ENCODE results near the gene EMP2.
"Not testable (repeated sequence)": the region's sequence is repeated elsewhere in the genome, so short reads cannot be mapped to it uniquely, and the experiment has no call there.

EMP2 gene

GRCh38 chr16:10519297-10519696 lies 61.1 kb downstream of the EMP2 start:
- no peak for FAIRE-seq

DNA sequence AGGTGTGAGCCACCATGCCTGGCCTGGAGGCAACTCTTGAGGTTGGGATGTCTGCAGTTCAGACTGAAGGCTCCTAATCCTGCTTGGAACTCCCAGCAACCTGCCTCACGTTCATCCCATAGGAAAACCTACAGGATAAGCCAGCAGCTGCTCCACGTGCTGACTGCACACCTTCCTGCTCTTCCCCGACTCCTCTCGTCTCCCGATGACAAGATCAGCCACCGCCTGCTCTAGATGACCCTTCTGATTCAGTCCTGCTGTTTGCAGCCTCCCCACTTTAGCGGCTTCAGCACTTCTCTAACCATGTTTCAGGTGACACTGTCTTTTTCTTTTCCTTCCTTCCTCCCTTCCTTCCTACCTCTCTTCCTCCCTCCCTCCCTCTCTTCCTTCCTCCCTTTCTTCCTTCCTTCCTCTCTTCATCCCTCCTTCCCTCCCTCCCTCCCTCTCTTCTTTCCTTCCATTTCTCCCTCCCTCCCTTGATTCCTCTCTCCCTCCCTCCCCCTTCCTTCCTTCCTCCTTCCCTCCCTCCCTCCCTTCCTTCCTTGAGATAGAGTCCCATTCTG lies 61.8 kb downstream of the EMP2 start:
- FAIRE-seq = no peak

GRCh38 chr16:10517868-10518267 lies 62.5 kb downstream of the EMP2 start:
- no peak for FAIRE-seq

DNA sequence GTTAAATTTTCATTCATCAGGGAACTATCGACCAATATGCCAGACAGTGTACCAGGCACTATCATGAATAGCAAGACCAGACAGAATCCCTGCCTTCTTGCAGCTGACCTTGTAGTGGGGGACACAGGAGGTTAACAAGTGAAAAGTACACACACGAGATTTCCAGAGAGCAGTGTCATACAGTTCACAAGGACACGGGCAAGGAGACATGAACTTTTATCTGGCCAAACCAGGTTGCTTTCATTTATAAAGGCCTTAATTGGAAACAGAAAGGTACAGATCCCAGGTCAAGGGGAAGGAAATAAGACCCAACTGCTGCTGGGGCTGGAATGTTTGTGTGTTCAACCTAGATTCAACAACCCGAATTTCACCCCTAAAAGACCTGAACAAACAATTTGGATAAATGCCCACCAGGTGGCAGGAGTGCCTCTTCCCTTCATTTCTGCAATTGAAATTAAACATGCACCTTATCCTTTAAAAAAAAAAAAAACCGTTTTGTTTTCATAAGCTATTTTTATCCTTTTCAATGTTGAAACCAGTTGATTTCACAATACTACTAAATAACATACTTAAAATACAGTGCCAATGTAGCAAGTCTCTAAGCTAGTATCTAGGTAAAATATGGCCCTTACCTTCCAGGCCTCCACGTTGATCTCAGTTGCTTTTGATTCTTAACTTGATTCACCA lies 65.9 kb downstream of the EMP2 start:
- FAIRE-seq = peak; percentile 97

GRCh38 chr16:10511829-10512228 lies 68.6 kb downstream of the EMP2 start:
- no peak for FAIRE-seq

- no peak for FAIRE-seq
Observed at GRCh38 chr16:10510279-10510678, 70.1 kb downstream of the EMP2 start.

DNA sequence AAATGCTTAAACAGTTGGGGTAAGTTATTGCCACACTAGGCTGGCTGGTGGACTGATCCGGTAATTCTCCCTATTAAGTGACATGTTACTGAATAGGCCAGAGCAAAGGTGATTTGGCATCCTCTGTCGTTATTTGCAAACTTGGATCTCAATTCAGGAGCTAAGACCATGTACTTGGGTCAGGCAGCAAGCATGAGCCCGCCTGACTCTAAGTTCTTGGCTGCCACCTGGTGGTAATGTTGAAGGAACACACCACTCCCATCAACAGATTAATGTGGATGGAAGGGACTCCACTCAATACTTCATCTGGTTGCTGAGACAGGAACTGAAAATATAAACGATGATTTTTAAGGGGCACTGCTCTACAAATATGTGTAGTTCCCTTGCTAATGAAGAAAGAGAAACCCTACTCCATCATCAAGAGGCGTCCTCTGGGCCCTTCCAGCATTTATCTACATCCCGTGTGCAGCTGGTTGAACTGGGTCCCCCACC lies 70.8 kb downstream of the EMP2 start:
- FAIRE-seq = peak; percentile 84

DNA sequence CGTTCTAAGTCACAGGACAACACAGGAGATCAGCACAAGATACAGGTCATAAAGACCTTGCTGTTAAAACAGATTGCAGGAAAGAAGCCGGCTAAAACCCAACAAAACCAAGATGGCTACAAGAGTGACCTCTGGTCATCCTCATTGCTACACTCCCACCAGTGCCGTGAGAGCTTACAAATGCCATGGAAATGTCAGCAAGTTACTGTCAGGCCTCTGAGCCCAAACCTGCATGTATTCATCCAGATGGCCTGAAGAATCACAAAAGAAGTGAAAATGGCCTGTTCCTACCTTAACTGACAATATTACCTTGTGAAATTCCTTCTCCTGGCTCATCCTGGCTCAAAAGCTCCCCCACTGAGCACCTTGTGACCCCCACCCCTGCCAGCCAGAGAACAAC lies 75.1 kb downstream of the EMP2 start:
- FAIRE-seq = not testable (repeated sequence)

DNA sequence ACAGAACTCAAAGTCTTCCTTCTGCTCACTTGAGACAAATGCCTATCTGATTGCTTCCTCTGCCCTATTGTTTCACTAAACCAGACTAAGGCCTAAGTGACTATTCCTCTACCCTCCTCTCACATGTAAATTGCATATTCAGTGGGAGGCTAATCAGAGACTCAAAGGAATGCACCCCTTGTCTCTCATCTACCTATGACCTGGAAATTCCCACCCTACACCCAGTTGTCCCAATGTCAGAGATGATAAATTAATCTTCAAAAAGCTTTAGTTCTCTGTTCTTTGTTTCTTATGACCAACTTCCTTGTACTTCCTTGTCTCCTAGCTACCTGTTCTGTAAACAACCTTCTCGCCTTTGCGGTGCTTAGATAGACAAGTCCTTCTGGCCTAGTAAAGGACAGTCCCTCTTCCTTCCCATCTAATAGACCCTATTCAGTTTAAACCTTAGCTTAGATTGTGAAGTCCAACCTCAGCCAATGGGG lies 76.0 kb downstream of the EMP2 start:
- FAIRE-seq = no peak

DNA sequence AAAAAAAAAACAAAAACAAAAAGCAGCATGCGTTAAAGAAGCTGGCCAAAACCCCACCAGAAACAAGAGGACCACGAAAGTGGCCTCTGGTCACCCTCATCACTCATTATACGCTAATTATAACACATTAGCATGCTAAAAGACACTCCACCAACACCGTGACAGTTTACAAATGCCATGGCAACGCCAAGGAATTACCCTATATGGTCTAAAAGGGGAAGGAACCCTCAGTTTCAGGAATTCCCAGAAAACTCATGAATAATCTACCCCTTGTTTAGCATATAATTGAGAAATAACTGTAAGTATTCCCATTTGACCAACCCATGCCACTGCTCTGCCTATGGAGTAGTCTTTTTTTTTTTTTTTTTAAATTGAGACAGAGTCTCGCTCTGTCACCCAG lies 77.6 kb downstream of the EMP2 start:
- FAIRE-seq = no peak

- FAIRE-seq = no peak
Observed at GRCh38 chr16:10501016-10501607, 79.3 kb downstream of the EMP2 start.

GRCh38 chr16:10500582-10500981 lies 79.8 kb downstream of the EMP2 start:
- FAIRE-seq = no peak

GRCh38 chr16:10497132-10498101 lies 83.0 kb downstream of the EMP2 start:
- FAIRE-seq = no peak

- no peak for FAIRE-seq
Observed at GRCh38 chr16:10495031-10495345, 85.4 kb downstream of the EMP2 start.

DNA sequence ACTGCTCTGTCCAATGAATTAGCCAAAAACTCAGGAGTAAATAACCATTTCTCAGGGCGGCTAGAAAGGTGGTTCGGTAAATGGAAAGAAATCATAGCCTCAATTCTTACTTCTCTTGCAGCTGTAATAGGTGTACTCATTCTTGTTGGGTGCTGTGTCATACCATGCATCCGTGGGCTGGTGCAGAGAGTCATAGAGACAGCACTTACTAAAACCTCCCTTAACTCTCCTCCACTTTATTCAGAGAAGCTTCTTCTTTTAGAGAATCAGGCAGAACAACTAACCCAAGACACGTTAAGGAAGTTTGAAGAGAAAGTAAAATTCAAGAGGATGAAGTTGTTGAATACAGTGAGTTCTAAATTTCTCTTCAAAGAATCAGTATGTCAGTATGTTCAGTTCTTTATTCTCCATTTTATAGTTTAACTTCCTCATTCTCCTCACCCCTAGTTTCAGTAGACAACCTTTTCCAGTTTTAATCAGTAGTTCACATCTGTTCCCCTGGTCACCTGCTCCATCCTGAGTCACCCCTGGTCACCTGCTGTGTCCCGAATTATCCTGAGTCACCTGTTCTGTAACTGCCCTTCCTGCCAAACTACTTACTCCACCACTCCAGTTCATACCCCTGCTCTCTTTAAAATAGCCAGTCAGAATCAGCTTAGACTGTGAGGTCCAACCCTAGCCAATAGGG lies 85.9 kb downstream of the EMP2 start:
- no peak for FAIRE-seq

GRCh38 chr16:10493276-10493675 lies 87.1 kb downstream of the EMP2 start:
- no peak for FAIRE-seq

DNA sequence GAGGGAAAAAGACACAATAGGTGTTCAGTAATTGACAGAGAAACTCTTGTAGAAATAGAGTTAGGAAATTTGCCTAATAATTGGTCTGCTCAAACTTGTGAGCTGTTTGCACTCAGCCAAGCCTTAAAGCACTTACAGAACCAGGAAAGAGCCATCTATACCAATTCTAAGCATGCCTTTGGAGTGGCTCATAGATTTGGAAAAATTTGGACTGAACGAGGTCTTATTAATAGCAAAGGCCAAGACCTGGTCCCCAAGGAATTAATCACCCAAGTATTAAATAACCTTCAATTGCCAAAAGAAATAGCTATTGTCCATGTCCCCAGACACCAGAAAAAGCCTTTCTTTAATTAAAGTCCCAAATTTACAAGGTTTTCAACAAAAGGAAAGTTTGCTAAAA lies 90.3 kb downstream of the EMP2 start:
- FAIRE-seq = no peak

- FAIRE-seq = no peak
Observed at GRCh38 chr16:10485698-10486382, 94.6 kb downstream of the EMP2 start.

GRCh38 chr16:10485159-10485558 lies 95.2 kb downstream of the EMP2 start:
- no peak for FAIRE-seq

DNA sequence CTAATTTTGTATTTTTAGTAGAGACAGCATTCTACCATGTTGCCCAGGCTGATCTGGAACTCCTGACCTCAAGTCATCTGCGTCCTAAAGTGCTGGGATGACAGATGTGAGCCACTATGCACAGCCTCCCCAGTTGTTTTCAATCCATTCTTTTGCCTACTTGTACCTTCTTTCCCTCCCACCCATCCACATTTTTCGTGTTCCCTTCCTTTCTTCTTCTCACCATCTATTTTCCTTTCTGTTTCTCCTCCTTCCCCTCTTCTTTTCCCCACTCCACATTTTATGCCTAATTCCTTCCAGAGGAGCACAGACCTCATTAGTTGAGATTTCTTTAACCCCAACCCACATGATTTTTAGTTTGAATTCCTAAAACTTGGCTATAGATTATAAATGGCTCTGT lies 100.2 kb downstream of the EMP2 start:
- no peak for FAIRE-seq
